Activated T-helper 1 cell treated with anti-CD3 and anti-CD28 coated beads, Interleukin-12 subunit alpha, Interleukin-12 subunit beta, Interleukin-2, Interleukin-4 antibody, amounts not matched to agents 30 ng/mL and 10 ng/mL and 1 ng/mL, durations not matched to agents 14 hours and 24 hours and 36 hours (primary cell): Measurements from ENCODE around the gene DCLK1. TPM values are rescaled to one million over a fixed set of nuclear protein-coding genes. Genes with fewer than 3 reads are reported as not detected.

Source experiments
- DNase-seq: peaks from one replicate; pipeline ENCODE4 v3.0.0; 2021; ENCODE audit warnings: low spot score
- H3K27ac Mint-ChIP-seq: one replicate; pipeline ENCODE4 v1.8.0; 2021; ENCODE audit warnings: mild to moderate bottlenecking, mixed read lengths
- H3K27me3 Mint-ChIP-seq: one replicate; pipeline ENCODE4 v1.8.0; 2022; ENCODE audit warnings: mild to moderate bottlenecking, moderate library complexity, mixed read lengths; ENCODE audit not compliant: insufficient read depth
- H3K36me3 Mint-ChIP-seq: one replicate; pipeline ENCODE4 v1.8.0; 2021; ENCODE audit warnings: low read depth, mixed read lengths
- H3K4me1 Mint-ChIP-seq: one replicate; pipeline ENCODE4 v1.8.0; 2021; ENCODE audit warnings: low read depth, mixed read lengths
- H3K4me3 Mint-ChIP-seq: one replicate; pipeline ENCODE4 v1.8.0; 2021; ENCODE audit warnings: mild to moderate bottlenecking, moderate library complexity, mixed read lengths
- H3K9me3 Mint-ChIP-seq: one replicate; pipeline ENCODE4 v1.8.0; 2021; ENCODE audit warnings: mixed read lengths
- intact Hi-C: fragments of 100-400 bp; cut with micrococcal nuclease; formaldehyde crosslinking; loops from one replicate; pipeline ENCODE4 v1.15.1; 2024
- total RNA-seq: library from RNA; stranded (reverse); gene quantifications from 2 replicates; pipeline ENCODE4 v1.2.3, GENCODE V29; 2022

DCLK1 gene
- total RNA-seq, 1 donor from 2014 or later, result not detected

DNA sequence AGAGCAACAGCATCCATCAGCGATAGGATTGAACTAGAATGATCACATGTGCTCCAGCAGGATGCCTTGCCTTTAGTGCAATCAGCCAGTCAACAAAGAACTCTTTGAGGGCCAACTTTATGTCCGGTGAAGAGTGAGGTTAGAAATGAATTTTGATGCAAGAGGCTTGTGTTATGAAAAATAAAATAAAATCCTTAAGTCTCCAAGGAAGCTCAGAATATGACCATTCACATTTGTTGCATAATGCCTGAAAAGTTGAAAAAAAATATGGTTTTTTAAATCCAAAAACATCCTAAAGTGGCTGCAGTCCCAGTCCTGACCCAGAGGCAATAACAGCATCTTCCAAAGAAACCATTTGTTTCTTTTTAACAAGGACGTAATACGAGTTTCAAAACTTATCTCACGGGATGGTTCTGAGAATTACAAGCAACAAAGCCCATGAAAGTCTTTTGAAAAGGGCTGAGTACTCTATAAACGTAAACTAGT is 61.3 kb downstream of the DCLK1 start:
- Mint-ChIP-seq H3K36me3 (no peaks in the 10 kb centered on the region), H3K27me3 (no peaks in the 10 kb centered on the region), H3K9me3 (peaks cover 16% of the 10 kb centered on the region), H3K4me1 (no peaks in the 10 kb centered on the region), H3K27ac (no peak overlapping the region), H3K4me3 (no peak overlapping the region)
- no peak for DNase-seq
- intact Hi-C loops, result no loop called here

DNA sequence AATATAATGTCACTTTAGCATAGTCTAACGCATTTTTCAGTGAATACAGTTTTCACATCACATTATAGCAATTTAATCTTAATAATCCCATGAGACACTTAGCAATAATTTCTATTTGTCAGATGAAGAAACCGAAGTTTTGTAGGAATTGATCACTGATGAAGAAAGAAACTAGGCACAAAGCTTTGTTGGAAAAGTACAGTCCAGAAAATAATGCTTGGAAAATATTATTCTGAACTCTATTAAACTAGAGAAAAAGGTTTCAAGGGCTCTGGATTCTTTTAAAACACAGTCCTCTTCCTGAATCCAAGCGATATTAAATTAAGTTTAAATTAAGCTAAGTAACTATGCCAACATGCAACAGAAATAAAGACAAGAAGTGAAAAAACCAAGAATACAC is 62.2 kb downstream of the DCLK1 start:
- intact Hi-C loops, result no loop called here
- H3K27me3 Mint-ChIP-seq, result no peaks in the 10 kb centered on the region

DNA sequence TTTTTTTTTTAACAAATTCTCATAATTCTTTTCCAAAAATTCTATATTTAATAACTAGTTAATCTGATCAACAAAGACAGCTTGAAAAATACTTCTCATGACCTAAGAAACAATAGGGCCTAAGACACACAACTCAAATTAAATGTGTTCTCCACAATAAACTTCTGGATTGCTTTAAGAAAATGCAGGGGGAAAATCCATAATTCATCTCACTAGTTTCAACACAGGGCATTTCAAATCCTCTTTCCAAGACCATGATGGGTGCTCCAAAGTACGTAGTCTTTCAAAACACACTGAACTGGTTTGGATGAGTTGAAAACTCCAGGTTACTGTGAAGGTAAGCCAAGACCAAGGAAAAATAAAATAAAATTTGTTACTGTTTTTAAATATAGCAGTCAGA is 62.6 kb downstream of the DCLK1 start:
- DNase-seq, result no peak
- intact Hi-C loops, result no loop called here
- no peaks in the 10 kb centered on the region for H3K36me3 Mint-ChIP-seq
- H3K4me3 Mint-ChIP-seq, result no peak overlapping the region
- H3K27ac Mint-ChIP-seq, result no peak overlapping the region
- H3K4me1 Mint-ChIP-seq, result no peaks in the 10 kb centered on the region
- no peaks in the 10 kb centered on the region for H3K27me3 Mint-ChIP-seq
- peaks cover 16% of the 10 kb centered on the region for H3K9me3 Mint-ChIP-seq

More for the DNA sequence above, 62.2 kb downstream of the DCLK1 start:
- Mint-ChIP-seq H3K27ac (no peak overlapping the region), H3K4me1 (no peaks in the 10 kb centered on the region), H3K4me3 (no peak overlapping the region), H3K9me3 (peaks cover 16% of the 10 kb centered on the region), H3K36me3 (no peaks in the 10 kb centered on the region)
- no peak for DNase-seq

DNA sequence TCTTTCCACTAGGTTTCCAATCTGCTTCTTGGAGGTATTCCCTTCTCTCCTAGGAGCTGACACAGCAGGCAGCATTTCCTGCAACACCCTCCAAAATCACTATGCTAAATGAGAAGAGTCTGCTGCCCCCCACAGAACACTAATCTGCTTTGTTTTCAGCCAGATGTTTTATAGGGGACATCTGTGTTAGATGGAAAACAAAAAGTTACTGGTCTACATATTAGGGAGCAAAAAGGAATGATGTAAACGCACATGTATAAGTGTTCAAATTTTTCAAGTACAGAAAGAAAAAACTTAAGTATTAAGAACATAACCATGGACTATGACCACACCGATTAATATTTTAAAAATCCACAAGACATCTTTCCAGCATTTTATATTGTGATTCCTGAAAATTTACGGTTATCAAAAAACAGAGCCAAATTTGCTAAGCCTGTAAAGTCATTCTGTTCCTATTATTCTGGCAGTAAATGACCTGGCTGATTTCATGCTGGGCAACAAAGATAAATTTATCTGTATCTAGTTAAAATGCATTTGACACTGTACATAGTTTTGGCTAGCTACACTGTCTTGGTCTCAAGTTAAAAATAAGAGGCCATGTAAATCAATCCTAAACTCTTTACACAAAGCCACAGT is 63.3 kb downstream of the DCLK1 start:
- intact Hi-C loops, result no loop called here
- no peaks in the 10 kb centered on the region for H3K27me3 Mint-ChIP-seq
- no peaks in the 10 kb centered on the region for H3K4me1 Mint-ChIP-seq
- no peak overlapping the region for H3K27ac Mint-ChIP-seq
- peaks cover 16% of the 10 kb centered on the region for H3K9me3 Mint-ChIP-seq
- DNase-seq, result no peak
- no peaks in the 10 kb centered on the region for H3K36me3 Mint-ChIP-seq
- H3K4me3 Mint-ChIP-seq, result no peak overlapping the region

DNA sequence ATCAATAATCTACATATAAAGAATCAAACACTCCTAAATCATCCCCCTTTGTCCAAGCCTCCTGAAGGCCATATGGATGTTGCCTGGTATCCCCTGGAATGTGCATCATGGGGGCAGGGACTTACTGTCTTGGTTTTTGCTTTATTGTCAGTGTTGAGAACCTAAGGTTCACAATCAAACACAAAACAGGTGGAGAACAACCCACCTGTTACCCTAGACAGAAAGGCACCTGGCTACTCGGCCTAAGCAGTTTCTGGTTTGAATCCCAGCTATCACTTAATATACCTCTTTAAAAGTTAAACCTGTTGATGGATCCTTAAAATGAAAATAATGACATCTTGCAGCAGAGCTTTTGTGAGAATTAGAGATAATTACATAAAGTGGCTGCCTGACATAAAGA is 68.9 kb downstream of the DCLK1 start:
- no peak for DNase-seq
- no peak overlapping the region for H3K4me3 Mint-ChIP-seq
- H3K27me3 Mint-ChIP-seq, result no peaks in the 10 kb centered on the region
- H3K9me3 Mint-ChIP-seq, result peaks cover 8% of the 10 kb centered on the region
- intact Hi-C loops, result no loop called here
- H3K4me1 Mint-ChIP-seq, result no peaks in the 10 kb centered on the region
- H3K36me3 Mint-ChIP-seq, result no peaks in the 10 kb centered on the region
- no peak overlapping the region for H3K27ac Mint-ChIP-seq

DNA sequence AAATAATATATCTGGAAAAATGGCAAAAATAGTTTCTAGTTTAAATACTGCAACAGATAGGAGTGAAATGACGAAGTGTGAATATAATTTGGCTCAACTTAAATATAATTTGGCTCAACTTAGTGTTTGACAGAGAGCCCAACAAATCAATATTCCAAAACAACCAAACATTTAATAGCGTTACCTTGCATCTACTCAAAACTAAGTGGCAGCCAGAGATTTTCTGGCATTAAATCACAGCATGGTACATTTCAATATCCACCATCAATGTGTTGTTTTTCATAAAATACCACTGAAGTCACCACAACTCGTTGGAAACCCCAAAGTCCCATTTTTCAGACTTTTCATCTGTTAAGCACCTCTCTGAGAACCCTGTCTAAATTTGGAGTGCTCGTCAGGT is 69.6 kb downstream of the DCLK1 start:
- no peak overlapping the region for H3K4me3 Mint-ChIP-seq
- no peaks in the 10 kb centered on the region for H3K36me3 Mint-ChIP-seq

DNA sequence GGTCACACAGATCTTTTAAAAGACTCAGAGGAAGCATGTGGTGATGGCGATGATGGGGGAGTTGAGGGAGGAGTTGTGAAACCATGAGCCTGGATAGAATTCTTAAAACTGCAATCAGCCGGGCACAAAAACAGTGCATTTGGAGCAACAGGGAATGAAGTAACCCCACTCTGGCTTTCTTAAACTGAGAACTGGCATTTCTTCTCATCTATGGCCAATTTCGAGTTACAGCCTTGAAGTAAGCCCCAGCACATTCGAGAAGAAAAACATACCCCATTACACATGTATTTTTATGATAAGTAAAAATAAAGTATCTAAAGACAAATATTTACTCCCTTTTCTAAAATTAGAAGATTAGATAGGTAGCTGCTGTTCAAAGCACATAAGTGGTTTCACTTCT is 70.1 kb downstream of the DCLK1 start:
- Mint-ChIP-seq H3K4me3 (no peak overlapping the region), H3K36me3 (no peaks in the 10 kb centered on the region), H3K9me3 (peaks cover 3% of the 10 kb centered on the region), H3K4me1 (no peaks in the 10 kb centered on the region), H3K27ac (no peak overlapping the region), H3K27me3 (no peaks in the 10 kb centered on the region)
- DNase-seq, result no peak
- intact Hi-C loops, result no loop called here

More for the DNA sequence above, 69.6 kb downstream of the DCLK1 start:
- intact Hi-C loops, result no loop called here
- DNase-seq, result no peak
- no peak overlapping the region for H3K27ac Mint-ChIP-seq
- H3K27me3 Mint-ChIP-seq, result no peaks in the 10 kb centered on the region
- peaks cover 8% of the 10 kb centered on the region for H3K9me3 Mint-ChIP-seq
- no peaks in the 10 kb centered on the region for H3K4me1 Mint-ChIP-seq

DNA sequence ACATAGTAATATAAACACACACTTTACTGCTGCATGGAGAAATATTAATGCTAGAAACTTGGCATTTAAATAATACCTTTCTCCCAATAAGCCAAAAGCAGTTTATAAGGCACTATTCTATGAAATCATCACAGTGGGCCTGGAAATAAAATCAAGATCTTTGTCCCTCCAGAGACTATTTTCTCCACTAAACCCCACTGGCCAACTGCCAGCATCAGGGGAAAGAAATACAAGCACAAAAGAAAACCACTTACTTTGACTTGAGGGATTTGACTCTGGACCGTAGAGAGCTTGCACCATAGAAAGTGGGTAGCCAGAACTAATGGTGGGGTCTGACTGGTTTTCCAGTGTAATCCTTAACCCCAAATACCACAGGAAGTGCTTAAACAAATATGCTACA is 71.9 kb downstream of the DCLK1 start:
- no peak for DNase-seq
- Mint-ChIP-seq H3K9me3 (no peaks in the 10 kb centered on the region), H3K36me3 (no peaks in the 10 kb centered on the region), H3K4me3 (no peak overlapping the region), H3K4me1 (no peaks in the 10 kb centered on the region), H3K27me3 (no peaks in the 10 kb centered on the region), H3K27ac (no peak overlapping the region)
- intact Hi-C loops, result no loop called here

DNA sequence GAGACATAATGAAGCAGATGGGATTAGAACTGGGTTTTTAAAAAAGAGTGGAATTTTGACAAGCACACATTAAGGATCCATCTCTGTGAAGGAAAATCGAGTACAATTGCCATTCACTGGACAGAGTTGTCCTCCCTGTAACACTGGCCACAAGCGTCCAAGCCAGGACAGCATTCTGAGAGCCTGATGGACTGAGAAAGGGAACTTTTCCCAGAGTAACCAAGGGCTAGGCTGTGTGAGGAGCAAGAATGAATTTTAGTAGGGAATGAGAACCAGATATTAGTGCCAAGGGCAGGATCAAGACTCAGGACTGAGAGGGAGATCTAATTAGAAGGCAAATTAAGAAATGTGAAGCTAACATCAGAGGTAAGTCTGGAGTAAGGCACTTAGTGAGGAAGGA is 73.1 kb downstream of the DCLK1 start:
- H3K4me1 Mint-ChIP-seq, result no peaks in the 10 kb centered on the region
- no peak for DNase-seq
- H3K27me3 Mint-ChIP-seq, result no peaks in the 10 kb centered on the region
- no peak overlapping the region for H3K27ac Mint-ChIP-seq
- H3K36me3 Mint-ChIP-seq, result no peaks in the 10 kb centered on the region
- H3K9me3 Mint-ChIP-seq, result no peaks in the 10 kb centered on the region
- H3K4me3 Mint-ChIP-seq, result no peak overlapping the region
- intact Hi-C loops, result no loop called here

DNA sequence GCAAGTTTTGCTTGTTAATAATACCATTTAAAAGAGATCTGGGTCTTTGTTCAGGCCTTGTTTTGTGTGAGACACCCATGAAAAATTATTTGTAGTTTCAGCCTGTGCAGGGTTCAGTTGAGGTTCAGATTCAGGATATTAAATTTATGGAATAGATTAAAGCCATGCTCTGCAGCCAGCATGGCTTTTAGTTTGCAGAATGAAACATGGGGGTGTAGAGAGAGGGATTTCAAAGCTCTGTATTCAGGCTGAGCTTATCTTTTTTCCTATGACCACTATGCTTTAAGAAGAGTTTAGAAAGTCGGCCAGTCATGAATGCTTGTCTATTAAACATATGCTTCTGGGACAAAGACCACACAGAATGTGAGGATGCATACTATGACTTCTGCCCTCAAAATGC is 73.6 kb downstream of the DCLK1 start:
- no peak overlapping the region for H3K27ac Mint-ChIP-seq
- DNase-seq, result no peak
- H3K4me3 Mint-ChIP-seq, result no peak overlapping the region
- H3K9me3 Mint-ChIP-seq, result no peaks in the 10 kb centered on the region
- no peaks in the 10 kb centered on the region for H3K4me1 Mint-ChIP-seq
- H3K27me3 Mint-ChIP-seq, result no peaks in the 10 kb centered on the region
- no peaks in the 10 kb centered on the region for H3K36me3 Mint-ChIP-seq
- intact Hi-C loops, result no loop called here

DNA sequence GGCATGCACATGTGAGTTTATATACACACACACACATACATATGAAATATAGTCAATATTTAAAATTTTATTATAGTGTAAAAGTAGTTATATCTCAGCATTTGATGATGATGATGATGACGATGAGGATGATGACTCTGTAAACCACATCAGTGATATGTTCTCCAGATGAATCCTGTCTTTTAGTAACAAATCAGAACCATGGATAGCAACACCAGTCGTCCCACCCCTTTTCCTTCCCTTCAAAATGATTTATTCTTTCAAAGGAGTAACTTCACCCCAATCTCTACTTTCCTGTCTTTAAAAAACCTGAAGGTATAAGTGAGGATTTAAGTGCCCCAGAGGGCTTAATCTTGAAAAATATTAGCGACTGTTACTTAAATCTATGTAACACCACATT is 74.1 kb downstream of the DCLK1 start:
- Mint-ChIP-seq H3K27ac (no peak overlapping the region), H3K4me1 (no peaks in the 10 kb centered on the region), H3K4me3 (no peak overlapping the region), H3K36me3 (no peaks in the 10 kb centered on the region), H3K27me3 (no peaks in the 10 kb centered on the region), H3K9me3 (no peaks in the 10 kb centered on the region)
- no peak for DNase-seq
- intact Hi-C loops, result no loop called here

DNA sequence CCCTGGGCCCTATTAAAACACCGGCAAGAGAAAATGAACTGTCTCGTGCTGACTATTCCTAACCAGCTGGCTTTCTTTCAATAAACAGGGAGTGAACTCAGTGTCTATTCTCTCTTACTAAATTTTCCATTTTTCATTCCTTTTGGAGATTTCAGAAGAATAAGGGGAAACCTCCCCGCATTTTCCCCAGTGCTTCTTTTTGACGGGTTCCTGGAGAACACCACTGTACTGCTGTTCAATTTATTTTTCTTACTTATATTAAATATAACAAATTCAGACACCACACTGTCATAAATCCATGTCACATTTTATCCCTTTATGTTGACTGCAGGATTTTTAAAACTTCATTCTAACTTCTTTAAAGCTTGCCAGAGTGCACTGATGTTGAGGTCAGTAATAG is 75.8 kb downstream of the DCLK1 start:
- no peak for DNase-seq
- H3K9me3 Mint-ChIP-seq, result no peaks in the 10 kb centered on the region
- H3K27me3 Mint-ChIP-seq, result no peaks in the 10 kb centered on the region
- intact Hi-C loops, result no loop called here
- no peaks in the 10 kb centered on the region for H3K36me3 Mint-ChIP-seq
- H3K4me1 Mint-ChIP-seq, result no peaks in the 10 kb centered on the region
- H3K27ac Mint-ChIP-seq, result no peak overlapping the region
- no peak overlapping the region for H3K4me3 Mint-ChIP-seq

DNA sequence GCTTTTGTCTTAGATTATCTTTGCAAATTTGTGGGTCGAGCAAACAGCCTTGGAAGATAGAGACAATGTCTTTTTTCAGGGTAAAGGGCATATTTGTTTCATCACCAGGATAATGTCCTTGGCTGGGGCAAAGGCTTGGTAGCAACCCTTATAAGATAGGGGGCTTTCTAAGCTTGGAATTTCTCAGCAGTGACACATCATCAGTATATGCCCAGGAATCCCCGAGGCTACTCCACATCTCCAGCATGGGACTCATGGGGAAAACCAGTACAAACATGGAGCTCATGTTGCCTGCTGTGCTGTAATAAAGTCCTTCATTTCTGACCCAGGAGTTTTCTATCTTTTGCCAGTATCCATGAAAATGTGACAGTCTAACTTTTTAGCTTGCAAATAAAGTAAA is 77.1 kb downstream of the DCLK1 start:
- Mint-ChIP-seq H3K9me3 (no peaks in the 10 kb centered on the region), H3K4me1 (no peaks in the 10 kb centered on the region), H3K4me3 (no peak overlapping the region), H3K27ac (no peak overlapping the region), H3K27me3 (no peaks in the 10 kb centered on the region), H3K36me3 (no peaks in the 10 kb centered on the region)
- intact Hi-C loops, result no loop called here
- no peak for DNase-seq

DNA sequence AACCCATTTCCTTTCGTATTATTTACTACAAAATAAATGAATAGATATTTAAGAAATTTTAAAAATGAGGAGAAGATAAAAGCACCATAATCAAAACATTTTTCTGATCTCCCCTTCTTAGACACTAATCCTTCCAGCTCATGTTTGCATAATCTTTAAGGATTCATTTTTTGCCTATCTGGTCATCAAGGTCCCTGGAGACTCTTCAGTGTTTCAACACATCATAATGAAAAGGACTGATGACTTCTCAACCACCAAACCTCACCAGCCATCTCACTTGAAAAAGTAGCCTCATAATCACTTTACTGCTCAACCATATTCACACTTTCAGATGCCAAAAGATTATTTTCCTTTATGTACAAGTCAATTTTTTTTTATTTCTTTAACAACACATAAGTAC is 80.1 kb downstream of the DCLK1 start:
- H3K27me3 Mint-ChIP-seq, result no peaks in the 10 kb centered on the region
- H3K27ac Mint-ChIP-seq, result no peak overlapping the region
- no peak overlapping the region for H3K4me3 Mint-ChIP-seq
- DNase-seq, result no peak
- H3K9me3 Mint-ChIP-seq, result no peaks in the 10 kb centered on the region
- H3K36me3 Mint-ChIP-seq, result no peaks in the 10 kb centered on the region
- no peaks in the 10 kb centered on the region for H3K4me1 Mint-ChIP-seq
- intact Hi-C loops, result no loop called here
